Stimulated activated CD4-positive, alpha-beta T cell treated with anti-CD3 and anti-CD28 coated beads, TNF-alpha, amount 100 ng/mL, for 24 hours (primary cell): ENCODE measurements around the gene EML4.
"Not testable (repeated sequence)": the region's sequence is repeated elsewhere in the genome, so short reads cannot be mapped to it uniquely, and the experiment has no call there.

Source experiments
- DNase-seq, 3 experiments: peaks; one replicate each; pipeline ENCODE4 v3.0.0-alpha.2; 2020; ENCODE audit warnings: low read depth in 3 of 3

The EML4 gene

DNA sequence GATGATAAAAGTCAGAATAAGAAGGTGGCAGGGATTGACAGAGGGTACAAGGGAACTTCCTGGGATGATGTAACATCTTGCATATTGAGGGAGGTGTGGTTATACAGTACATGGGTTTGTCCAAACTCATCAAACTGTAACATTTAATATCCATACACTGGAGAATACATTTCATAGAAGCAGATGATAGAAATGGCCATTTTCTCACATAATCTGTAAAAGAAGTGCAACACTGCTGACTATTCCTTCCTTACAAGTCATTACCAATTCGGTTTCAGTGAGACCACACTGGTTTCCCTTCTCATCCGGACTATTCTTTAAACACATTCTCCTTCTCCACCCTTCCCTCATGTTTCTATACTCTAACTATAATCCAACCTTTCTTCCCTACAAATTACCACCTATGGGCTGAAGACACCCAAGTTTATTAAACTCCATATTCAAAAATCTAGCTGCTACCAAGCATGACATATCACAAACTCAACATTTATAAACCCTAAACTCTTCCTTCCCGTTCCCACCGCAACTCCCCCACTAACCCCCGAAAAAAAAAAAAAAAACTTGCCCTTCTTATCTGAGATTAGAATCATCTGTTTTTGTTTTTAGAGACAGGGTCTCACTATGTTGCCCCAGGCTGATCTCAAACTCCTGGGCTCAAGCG, 190.3 kb downstream of the EML4 start:
- no peak for DNase-seq

DNA sequence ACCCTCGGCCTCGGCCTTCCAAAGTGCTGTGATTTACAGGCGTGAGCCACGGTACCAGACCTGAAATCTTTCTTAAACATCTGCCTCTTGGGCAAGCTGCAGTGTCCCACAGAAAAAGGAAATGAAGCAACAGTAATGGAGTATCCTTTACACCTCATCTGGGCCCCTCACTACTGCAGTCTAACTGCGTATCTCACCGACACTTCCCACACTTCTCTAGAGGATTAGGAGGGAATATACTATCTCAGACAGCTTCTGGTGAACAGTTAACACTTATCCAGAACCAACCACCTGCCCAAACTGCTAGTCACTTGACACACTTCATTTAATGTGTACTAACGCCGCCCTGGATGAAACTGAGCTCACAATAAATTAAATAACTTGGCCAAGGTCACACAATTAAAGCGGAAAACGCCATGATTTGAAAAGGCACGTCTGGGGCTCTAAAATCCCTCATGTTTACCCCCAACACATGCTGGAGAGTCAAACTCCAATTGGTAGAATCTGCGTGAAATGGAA, 190.9 kb downstream of the EML4 start:
- DNase-seq = no peak

DNA sequence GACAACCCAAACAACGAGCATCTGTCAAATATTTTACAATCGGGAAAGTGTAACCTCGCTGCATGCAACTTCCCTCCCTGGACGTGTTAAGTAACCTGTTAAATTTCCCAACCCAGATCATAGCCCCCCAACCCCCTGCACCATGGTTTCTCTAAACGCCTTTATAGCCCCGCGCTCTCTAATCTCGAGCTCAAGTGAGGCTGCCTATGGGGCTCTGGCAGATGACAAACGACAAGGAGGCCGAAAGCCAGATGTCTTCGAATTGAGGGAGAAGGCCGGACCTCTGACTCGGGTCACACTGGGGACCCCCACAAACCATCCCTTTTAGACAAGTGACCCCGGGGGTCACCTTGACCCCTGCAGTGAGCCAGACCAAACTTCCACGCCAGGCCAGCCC, 191.3 kb downstream of the EML4 start:
- no peak for DNase-seq

DNA sequence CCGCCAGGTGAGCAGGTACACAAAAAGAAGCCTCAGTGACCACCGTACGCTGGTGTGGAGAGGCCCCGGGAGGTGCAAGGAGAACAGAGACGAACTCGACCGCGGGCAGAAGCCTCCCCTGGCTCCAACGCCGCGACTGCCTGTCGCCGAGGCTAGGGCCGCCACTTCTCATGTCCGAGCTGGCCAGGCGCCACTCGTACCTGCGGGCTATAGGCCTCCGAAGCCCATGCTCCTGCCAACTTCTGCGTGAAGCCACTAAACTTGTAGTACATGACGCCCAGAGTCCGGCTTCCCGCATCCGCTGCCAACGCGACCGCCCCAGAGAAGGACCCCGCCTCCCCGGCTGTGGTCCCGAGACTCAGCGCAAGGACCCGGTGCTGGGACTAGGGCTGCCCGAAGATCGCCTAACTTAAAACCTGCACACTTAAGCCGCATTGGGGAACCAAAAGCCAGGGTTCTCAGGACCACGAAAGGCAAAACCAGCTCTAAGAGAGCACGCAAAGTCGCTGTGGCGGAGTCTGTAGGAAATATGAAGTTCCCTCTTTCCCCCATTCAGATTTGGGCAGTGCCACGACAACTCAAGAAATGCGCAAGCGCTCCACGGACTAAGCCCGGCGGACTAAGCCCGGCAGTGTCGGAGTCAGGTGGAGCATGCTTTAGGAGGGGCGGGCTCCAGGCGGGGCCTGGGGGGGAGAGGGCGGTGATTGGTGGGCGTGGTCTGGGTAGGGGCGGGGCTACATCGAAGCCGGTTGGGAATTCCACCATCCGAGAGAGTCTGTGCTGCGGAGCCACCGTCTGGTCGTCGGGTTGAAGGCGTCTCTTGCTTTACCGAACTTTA, 192.0 kb downstream of the EML4 start, which contains the start of gene COX7A2L:
COX7A2L (minus strand) TSS at position 328 of the 838 bp plus-strand sequence; CDS start at position 272, 56 bp downstream.
- DNase-seq = peak; percentile 92 to 95 (median 94)

DNA sequence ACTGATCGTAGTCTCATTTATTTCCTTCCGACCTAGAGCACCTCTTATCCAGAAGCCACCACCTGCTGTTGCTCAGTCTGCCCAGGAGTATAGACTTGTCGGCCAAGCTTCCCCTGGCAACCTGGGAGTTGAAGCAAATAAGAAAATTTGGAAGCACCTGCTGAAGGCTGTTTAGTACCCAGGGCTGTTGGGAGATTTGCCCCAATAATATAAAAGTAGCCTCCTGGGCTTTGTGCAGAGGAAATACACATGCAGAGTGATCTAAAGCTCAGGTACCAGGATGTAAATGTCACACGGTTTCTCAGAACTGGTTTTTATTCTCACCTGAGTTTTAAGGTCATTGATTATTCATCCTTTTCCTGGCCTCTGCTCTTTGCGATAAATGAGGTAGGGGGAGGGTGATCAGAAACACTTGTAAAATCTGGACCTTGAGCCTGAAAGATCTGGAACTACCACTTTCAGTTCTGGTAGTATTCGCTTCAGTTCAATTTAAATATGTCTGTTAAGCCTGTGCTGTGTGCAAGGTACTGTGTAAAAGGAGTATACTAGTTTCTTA, 192.7 kb downstream of the EML4 start:
- no peak for DNase-seq

DNA sequence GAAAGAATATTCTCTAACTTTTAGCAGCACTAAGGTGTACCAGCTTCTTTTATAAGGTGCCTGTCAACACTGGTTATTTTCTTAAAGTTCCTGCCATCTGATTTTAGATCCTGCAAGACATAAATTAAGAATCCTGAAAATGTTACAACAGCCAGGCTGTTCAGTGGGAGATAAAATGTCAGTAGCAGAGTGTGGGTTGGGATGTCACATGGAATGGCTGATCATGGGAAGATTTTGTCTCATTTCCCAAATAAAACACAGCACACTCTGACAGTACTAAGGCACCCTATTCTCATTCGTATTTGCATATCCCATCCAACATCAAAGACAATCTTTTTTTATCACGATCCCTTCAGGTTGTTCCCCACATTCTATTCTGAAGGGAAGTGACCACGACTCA, 194.3 kb downstream of the EML4 start:
- no peak for DNase-seq

DNA sequence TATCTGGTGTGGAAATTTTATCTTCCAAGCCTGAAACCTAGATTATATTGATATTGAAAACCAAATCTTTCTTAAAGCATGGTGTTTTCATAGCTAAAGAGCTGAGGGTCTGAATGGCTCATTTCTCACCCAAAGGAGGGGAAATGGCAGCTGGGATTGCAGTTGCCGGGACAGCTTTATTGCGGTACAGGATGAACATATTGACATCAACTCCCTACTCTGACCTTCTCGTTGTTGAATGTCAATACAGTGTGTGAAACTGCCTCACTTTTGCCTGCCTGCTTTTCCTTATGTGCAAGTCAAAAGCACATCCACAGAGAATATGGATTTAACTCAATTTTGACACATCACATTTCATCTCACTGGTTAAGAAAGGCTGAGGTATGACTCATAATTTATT, 195.5 kb downstream of the EML4 start:
- DNase-seq = no peak

DNA sequence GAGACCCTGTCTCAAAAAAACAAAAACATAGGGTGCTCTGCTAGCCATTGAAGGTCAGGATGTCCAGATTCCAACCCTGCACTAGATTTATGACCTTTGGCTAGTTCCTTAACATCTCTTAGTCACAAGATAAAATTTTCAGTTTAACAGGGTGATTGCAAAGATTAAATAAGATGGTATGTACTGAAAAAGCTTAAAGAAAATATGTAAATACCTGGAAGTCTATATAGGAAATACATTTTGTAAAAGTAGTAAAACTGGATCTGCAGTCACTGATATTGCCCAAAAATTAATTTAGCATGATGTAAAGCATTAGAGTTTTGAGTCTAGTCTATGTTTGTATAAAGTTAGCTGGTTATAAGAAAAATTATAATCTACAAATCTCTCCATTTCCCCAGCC, 197.3 kb downstream of the EML4 start:
- DNase-seq = no peak

DNA sequence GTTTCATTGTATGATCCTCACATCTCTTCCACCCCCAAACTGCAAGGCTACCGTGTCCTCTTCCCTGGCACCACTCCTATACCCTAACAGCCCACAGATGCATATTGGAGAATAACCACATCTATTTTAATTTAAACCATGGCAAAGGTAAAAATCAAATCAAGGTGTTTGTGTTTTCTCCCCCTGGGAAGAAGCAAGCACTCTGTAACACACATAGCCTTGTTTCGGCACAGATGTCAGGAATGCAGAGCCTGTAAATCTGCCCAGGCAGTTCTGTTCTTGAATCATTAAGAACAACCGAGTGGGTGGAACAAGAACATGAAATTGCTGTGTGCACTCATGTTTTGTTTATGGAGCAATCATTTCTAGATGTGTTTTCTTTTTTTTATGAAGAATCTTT, 198.7 kb downstream of the EML4 start:
- DNase-seq = no peak

GRCh38 chr2:42368817-42369531, 199.8 kb downstream of the EML4 start:
- DNase-seq = no peak

DNA sequence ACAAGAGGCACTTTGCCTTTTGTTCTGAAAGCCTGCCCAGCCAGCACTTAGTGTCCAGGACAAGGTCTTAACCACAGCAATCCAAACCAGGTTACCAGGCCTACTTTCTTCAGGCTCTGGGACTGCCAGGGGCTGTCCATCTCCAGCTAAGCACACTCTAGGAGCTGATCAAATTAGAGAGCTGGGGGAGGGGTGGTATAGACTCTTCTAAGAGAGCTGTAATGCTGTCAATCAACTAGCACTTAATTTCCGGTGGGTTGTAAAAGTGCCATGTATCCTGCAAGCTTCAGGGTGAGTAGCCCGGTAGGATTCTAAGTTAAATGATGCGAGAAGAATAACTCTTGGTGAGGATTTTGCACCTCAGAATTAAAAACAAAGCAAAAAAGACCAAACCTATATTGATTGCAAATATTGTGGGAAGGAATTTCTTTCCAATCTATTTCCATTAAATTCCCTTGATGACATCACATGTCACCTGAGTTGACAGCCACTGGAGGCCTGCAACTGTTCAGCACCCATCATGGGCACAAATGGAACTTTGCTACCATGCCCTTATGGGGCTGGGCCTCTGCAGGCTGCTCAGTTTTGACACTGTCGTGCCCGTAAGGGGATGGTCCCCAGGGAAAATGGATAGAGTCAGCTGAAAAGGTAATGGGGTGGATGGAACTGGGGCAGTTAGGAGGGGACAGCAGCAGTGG, 200.5 kb downstream of the EML4 start:
- DNase-seq = no peak

DNA sequence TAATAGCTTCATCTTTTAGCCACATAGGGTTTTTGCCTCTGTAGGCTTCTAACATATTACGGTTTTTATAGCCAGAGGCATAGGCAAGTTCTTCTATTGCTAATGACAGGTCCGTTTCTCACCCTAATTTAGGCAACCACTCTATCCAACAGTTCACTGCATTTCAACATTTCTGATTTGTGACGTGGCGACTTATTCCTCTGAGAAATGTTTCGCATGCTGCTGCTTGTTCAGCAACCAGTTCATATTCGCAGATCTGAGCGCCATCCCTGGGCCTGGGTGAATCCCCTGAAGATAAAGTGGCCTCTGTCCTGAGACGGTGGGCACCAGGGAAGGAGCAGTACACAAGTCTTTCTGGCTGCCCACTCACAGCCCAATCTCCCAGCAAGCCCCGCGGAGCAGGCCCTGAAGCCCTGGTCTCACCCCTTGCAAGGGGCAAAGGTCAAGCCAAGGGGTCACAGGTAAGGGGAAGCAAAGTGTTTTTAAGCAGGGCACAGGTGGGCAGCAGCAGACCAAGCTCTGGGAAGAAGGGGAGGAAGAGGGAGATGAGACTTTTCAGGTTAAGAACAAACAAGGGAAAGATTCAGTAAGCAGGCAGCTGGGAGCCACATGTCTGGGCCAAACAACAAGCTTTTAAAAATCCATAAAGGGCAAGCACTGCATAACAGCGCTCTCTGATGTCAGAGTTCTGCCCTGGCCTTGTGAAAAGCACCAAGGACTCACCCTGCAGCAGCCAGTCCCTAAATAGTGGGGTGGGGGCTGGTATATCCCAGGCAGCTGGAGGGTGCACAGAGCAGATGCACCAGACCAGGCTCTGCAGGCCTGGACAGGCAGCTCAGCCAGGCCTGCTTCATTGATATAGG, 202.7 kb downstream of the EML4 start:
- DNase-seq = no peak

DNA sequence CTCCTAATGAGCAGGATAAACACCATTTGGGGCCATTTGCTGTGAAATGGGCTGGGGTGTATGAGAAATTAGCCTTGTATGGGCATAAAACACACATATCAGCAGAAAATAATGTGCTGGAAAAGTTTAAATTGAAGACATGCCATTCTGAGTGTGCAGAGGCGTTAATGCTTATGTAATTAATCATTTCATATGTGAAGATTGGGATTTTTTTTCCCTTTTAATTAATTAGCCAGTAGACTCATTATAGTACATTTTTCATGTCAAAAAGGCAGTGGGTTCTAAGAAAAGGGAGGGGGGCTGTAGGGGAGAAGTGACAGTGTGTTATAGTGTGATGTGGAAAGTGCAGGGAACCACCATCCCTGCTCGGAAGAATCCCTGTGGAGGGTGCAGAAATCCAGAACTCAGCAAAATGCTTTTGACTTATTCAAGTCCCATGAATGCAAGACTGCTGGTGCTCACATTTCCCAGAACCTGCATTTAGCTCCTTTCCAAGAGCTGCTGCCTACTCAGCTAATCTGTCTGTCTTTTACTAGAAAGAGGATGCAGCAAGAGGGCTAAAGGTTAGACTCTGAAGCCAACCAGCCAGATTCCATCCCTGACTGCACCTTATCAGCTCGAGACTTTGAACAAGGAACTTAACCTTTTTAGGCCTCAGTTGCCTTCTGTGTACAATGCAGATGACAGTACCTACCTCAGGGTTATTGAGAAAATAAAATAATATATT, 203.5 kb downstream of the EML4 start:
- DNase-seq = no peak

DNA sequence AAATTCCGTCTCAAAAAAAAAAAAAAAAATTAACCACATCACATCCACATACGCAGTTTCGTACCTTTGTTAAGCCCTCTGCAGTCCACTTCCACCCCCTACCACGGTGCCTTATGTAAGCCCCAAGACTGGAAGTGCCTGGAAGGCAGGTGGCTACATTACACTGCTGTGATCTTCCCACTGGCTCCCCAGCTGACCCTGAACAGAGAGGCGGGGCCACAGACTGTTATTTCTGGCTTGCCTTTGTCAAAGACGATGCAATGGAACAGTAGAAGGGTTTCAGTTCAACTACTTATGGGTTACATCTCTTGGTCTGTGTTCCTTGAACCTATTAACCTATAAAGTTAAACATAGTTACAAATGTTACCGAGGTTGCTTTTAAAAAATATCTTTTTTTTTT, 207.6 kb downstream of the EML4 start:
- DNase-seq = no peak

GRCh38 chr2:42378415-42378814, 209.3 kb downstream of the EML4 start:
- DNase-seq = no peak

DNA sequence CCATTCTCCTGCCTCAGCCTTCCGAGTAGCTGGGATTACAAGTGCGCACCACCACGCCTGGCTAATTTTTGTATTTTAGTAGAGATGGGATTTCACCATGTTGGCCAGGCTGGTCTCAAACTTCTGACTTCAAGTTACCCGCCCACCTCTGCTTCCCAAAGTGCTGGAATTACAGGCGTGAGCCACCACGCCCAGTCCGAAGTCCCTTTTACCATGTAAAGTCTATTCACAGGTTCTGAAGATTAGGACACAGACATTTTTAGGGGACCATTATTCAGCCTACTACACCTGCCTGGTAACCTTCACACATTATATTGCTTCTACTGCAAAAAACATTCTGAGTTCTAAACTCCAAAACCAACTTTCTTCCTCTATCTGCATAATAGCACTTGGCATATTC, 210.9 kb downstream of the EML4 start:
- not testable (repeated sequence) for DNase-seq

DNA sequence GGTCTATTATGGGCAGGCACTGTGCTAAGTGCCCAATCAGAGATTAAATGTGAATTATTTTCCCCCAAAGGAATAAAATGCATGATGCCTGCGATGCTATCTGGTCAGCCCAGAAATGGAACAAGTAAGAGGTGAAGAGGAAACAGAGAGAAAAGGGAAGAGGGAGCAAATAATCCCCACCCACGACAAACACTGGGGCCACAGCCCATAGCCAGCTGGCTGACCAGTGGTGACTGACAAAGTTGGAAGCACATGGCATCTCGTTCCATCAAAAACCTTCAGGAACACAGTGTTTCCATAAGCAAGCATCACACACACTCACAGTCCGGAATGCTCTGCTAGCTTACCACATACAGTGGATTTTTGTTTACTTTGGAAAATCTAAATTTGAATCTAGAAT, 213.0 kb downstream of the EML4 start:
- no peak for DNase-seq
